A549 (cell line): ENCODE measurements around the gene MYH14.

Experiments used
- CHD2 ChIP-seq: fragments of 150-350 bp; IDR thresholded peaks from 2 replicates; pipeline ENCODE4 v1.6.1; 2014; ENCODE audit warnings: low read length; ENCODE audit not compliant: partially characterized antibody
- CTCF ChIP-seq: fragments of >200 bp; sonication (Bioruptor Twin); formaldehyde crosslinking; IDR thresholded peaks from 3 replicates; pipeline ENCODE4 v1.5.1; 2016
- EP300 ChIP-seq, 2 experiments: fragments of >200 bp; sonication (Bioruptor Twin); formaldehyde crosslinking; IDR thresholded peaks; 2 replicates in 1 of 2; 3 replicates in 1 of 2; pipeline ENCODE4 v1.6.1; 2016 to 2017
- MAFK ChIP-seq: fragments of 450-650 bp; IDR thresholded peaks from 2 replicates; pipeline ENCODE4 v1.6.1; 2014; ENCODE audit not compliant: partially characterized antibody
- MAX ChIP-seq: IDR thresholded peaks from 2 replicates; pipeline ENCODE4 v1.6.1; 2012
- POLR2A ChIP-seq: IDR thresholded peaks from 2 replicates; pipeline ENCODE4 v1.6.1; 2012; ENCODE audit warnings: mild to moderate bottlenecking, low read length
- RAD21 ChIP-seq, 2 experiments: fragments of >200 bp in 1 of 2; sonication (Bioruptor Twin) in 1 of 2; formaldehyde crosslinking in 1 of 2; IDR thresholded peaks in 1 of 2; conservative IDR thresholded peaks in 1 of 2; 2 replicates in 1 of 2; 3 replicates in 1 of 2; pipeline ENCODE4 v1.6.1; 2012 to 2018; ENCODE audit warnings: inconsistent platforms in 1 of 2
- REST ChIP-seq: fragments of 200-600 bp; sonication (generic); IDR thresholded peaks from 2 replicates; pipeline ENCODE4 v1.6.1; 2016; ENCODE audit warnings: antibody characterized with exemption, mild to moderate bottlenecking, moderate library complexity
- RNF2 ChIP-seq: fragments of 200-600 bp; sonication (generic); IDR thresholded peaks from 2 replicates; pipeline ENCODE4 v1.6.1; 2016; ENCODE audit warnings: low read depth, mild to moderate bottlenecking, antibody characterized with exemption, moderate library complexity, borderline replicate concordance
- SMC3 ChIP-seq: fragments of >200 bp; sonication (Bioruptor Twin); formaldehyde crosslinking; IDR thresholded peaks from 3 replicates; pipeline ENCODE4 v1.6.1; 2018; ENCODE audit warnings: inconsistent platforms
- ZFP36 ChIP-seq: fragments of 450-650 bp; IDR thresholded peaks from 2 replicates; pipeline ENCODE4 v1.6.1; 2014; ENCODE audit warnings: borderline replicate concordance; ENCODE audit not compliant: partially characterized antibody
- ZSCAN20 ChIP-seq: fragments of 250-450 bp; sonication (Bioruptor Pico); IDR thresholded peaks from 2 replicates; pipeline ENCODE4 v1.8.0; 2022; ENCODE audit warnings: mild to moderate bottlenecking, moderate library complexity

- no peak for TF ChIP-seq ZFP36
- TF ChIP-seq CTCF, result no peak
- no peak for TF ChIP-seq SMC3
- no peak for TF ChIP-seq ZSCAN20
- TF ChIP-seq EP300 (IDR thresholded peaks at IDR 0.05), result no peak
- no peak for TF ChIP-seq RNF2
- no peak for TF ChIP-seq REST
- TF ChIP-seq MAX, result no peak
- TF ChIP-seq CHD2, result no peak
- no peak for TF ChIP-seq POLR2A
- TF ChIP-seq MAFK, result no peak
- no peak for TF ChIP-seq RAD21 (conservative IDR thresholded peaks at IDR 0.05 in 1 of 2, IDR thresholded peaks at IDR 0.05 in 1 of 2)
Observed at GRCh38 chr19:50358483-50359327, 155.3 kb downstream of the MYH14 start.
